Fibroblast of lung (primary cell): Measurements from ENCODE around the gene TBC1D21. TPM values are rescaled to one million over a fixed set of nuclear protein-coding genes. Genes with fewer than 3 reads are reported as not detected.

Experiments
- DNase-seq, 2 donors: peaks; one replicate each; pipeline versions ENCODE4 v3.0.0 to v3.0.0-alpha.2; 2010; ENCODE audit warnings: low read depth in 2 of 2
- H2AFZ ChIP-seq: 2 replicates; pipeline ENCODE4 v1.5.1; 2012; ENCODE audit warnings: low read length, control low read depth, inconsistent platforms
- H3K27ac ChIP-seq: 2 replicates; pipeline ENCODE4 v1.5.1; 2011; ENCODE audit warnings: low read length, control low read depth; ENCODE audit not compliant: insufficient read depth
- H3K27me3 ChIP-seq: 2 replicates; pipeline ENCODE4 v1.5.1; 2011; ENCODE audit warnings: mild to moderate bottlenecking, low read length; ENCODE audit not compliant: control insufficient read depth, insufficient read depth
- H3K36me3 ChIP-seq: 2 replicates; pipeline ENCODE4 v1.5.1; 2011; ENCODE audit warnings: low read length; ENCODE audit not compliant: control insufficient read depth, insufficient read depth
- H3K4me1 ChIP-seq: 2 replicates; pipeline ENCODE4 v1.5.1; 2011; ENCODE audit warnings: low read length; ENCODE audit not compliant: control insufficient read depth, insufficient read depth; ENCODE audit errors: extremely low read depth
- H3K4me2 ChIP-seq: 2 replicates; pipeline ENCODE4 v1.5.1; 2011; ENCODE audit warnings: low read length, control low read depth; ENCODE audit not compliant: insufficient read depth; ENCODE audit errors: extremely low read depth
- H3K4me3 ChIP-seq, 4 experiments: fragments of 200-600 bp in 1 of 4; sonication (generic) in 1 of 4; replicated peaks in 1 of 4; 2 replicates each; pipeline ENCODE4 v1.5.1; 2011 to 2016; ENCODE audit warnings: low read length in 4 of 4, low read depth in 3 of 4, mild to moderate bottlenecking in 3 of 4, control low read depth in 2 of 4, inconsistent platforms in 1 of 4, mixed read lengths in 1 of 4; ENCODE audit not compliant: insufficient read depth in 1 of 4; ENCODE audit errors: control extremely low read depth in 1 of 4
- H3K79me2 ChIP-seq: 2 replicates; pipeline ENCODE4 v1.5.1; 2012; ENCODE audit warnings: mild to moderate bottlenecking, low read length, inconsistent platforms; ENCODE audit not compliant: control insufficient read depth, insufficient read depth
- H3K9ac ChIP-seq: 2 replicates; pipeline ENCODE4 v1.5.1; 2011; ENCODE audit warnings: mild to moderate bottlenecking, low read length, control low read depth; ENCODE audit not compliant: insufficient read depth
- H3K9me3 ChIP-seq: 2 replicates; pipeline ENCODE4 v1.5.1; 2012; ENCODE audit warnings: low read depth, low read length; ENCODE audit not compliant: control insufficient read depth, insufficient read depth
- H4K20me1 ChIP-seq: 2 replicates; pipeline ENCODE4 v1.5.1; 2011; ENCODE audit warnings: low read length; ENCODE audit not compliant: control insufficient read depth, insufficient read depth; ENCODE audit errors: extremely low read depth
- EZH2 ChIP-seq: IDR thresholded peaks from 2 replicates; pipeline ENCODE4 v1.5.1; 2012; ENCODE audit warnings: low read length, control low read depth, mild to moderate bottlenecking; ENCODE audit errors: missing control alignments
- polyA plus RNA-seq, 2 donors: library from polyadenylated mRNA; depleted of rRNA in 1 of 2; stranded (reverse) in 1 of 2; unstranded in 1 of 2; fragments of >200 nt; gene quantifications; 2 replicates each; pipeline ENCODE4 v1.2.1, GENCODE V29; 2011 to 2012; ENCODE audit warnings: missing spikeins in 1 of 2
- total RNA-seq: library from RNA; depleted of rRNA; stranded (reverse); fragments of >200 nt; gene quantifications from 2 replicates; pipeline ENCODE4 v1.2.1, GENCODE V29; 2014
- TF ChIP-seq, protein P1 (sequence below), 2 donors: IDR thresholded peaks in 1 of 2; conservative IDR thresholded peaks in 1 of 2; 1 replicate in 1 of 2; 2 replicates in 1 of 2; pipeline ENCODE4 v1.5.1; 2011 to 2012; ENCODE audit warnings: low read length in 2 of 2, control low read depth in 1 of 2, inconsistent platforms in 1 of 2, low read depth in 1 of 2, mild to moderate bottlenecking in 1 of 2

Gene TBC1D21
- total and polyA plus RNA-seq, 2 donors (not counting 1 experiment from before 2014, with no cell fraction given) = not detected

- TF ChIP-seq, protein P1, sequence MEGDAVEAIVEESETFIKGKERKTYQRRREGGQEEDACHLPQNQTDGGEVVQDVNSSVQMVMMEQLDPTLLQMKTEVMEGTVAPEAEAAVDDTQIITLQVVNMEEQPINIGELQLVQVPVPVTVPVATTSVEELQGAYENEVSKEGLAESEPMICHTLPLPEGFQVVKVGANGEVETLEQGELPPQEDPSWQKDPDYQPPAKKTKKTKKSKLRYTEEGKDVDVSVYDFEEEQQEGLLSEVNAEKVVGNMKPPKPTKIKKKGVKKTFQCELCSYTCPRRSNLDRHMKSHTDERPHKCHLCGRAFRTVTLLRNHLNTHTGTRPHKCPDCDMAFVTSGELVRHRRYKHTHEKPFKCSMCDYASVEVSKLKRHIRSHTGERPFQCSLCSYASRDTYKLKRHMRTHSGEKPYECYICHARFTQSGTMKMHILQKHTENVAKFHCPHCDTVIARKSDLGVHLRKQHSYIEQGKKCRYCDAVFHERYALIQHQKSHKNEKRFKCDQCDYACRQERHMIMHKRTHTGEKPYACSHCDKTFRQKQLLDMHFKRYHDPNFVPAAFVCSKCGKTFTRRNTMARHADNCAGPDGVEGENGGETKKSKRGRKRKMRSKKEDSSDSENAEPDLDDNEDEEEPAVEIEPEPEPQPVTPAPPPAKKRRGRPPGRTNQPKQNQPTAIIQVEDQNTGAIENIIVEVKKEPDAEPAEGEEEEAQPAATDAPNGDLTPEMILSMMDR (conservative IDR thresholded peaks at IDR 0.05 in 1 of 2, IDR thresholded peaks at IDR 0.05 in 1 of 2; ENCODE audit: low read depth in 1 of 2, low read length in 2 of 2) = no peak
- TF ChIP-seq EZH2 = no peak
- no peaks in the 10 kb centered on the region for H3K27me3 ChIP-seq
- H3K9me3 ChIP-seq = no peaks in the 10 kb centered on the region
- no peak overlapping the region for H3K27ac ChIP-seq
- H3K36me3 ChIP-seq = peaks cover 2% of the 10 kb centered on the region
- no peak overlapping the region for H3K4me2 ChIP-seq
- H2AFZ ChIP-seq = no peak overlapping the region
- H3K79me2 ChIP-seq = no peaks in the 10 kb centered on the region
- H3K9ac ChIP-seq = no peak overlapping the region
- H3K4me1 ChIP-seq = no peaks in the 10 kb centered on the region
- H3K4me3 ChIP-seq = no peak overlapping the region
- no peak for DNase-seq
- H4K20me1 ChIP-seq = no peaks in the 10 kb centered on the region
Measured at GRCh38 chr15:73908822-73909122, 35.4 kb downstream of the TBC1D21 start.

- Histone ChIP-seq H3K4me2 (no peak overlapping the region), H3K9me3 (no peaks in the 10 kb centered on the region), H3K9ac (no peak overlapping the region), H3K79me2 (no peaks in the 10 kb centered on the region), H3K27me3 (no peaks in the 10 kb centered on the region), H3K27ac (no peak overlapping the region), H3K4me3 (no peak overlapping the region), H3K4me1 (no peaks in the 10 kb centered on the region), H4K20me1 (no peaks in the 10 kb centered on the region), H2AFZ (no peak overlapping the region), H3K36me3 (peaks cover 2% of the 10 kb centered on the region)
- DNase-seq = no peak
- TF ChIP-seq EZH2 = no peak
- TF ChIP-seq, protein P1 (conservative IDR thresholded peaks at IDR 0.05 in 1 of 2, IDR thresholded peaks at IDR 0.05 in 1 of 2; ENCODE audit: low read depth in 1 of 2, low read length in 2 of 2) = no peak
Measured at GRCh38 chr15:73909651-73910050, 36.3 kb downstream of the TBC1D21 start.

DNA sequence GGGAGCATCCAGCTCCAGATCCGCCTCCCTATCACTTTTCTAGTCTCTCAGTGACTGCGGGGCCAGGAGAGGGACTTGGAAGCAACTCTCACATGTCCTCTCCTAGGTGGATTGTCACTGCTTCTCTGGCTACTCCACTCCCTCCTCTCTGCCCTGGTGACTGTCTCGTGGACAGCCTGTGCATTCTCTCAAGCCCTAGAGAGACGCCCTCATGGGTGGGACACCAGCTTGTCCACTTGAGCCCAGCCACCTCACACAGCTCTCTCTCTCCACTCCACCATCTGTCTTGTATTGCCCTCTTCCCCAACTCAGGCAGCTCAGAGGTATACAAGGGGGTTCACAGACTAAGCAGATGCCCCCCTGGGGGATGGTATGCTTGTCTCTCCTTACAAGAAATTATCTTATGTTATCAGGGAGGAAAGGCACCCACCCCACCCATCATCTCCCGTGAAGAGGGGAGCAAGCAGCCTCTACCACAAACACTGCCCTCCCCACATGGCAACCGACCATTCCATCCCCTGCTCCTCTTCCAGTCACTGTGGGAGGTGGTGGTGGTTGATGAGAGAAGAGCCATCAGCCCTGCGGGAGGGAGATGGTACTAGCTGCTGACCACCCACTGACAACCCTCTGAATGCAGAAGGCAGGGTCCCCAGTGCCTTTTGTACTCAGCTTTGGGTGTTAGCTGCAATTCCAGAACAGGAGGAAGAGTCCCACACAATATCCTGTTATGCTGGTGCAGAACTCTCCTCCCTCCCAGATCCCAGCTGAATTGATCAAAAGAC is 37.3 kb downstream of the TBC1D21 start:
- Histone ChIP-seq H3K4me3 (no peak overlapping the region), H3K79me2 (no peaks in the 10 kb centered on the region), H3K36me3 (peaks cover 2% of the 10 kb centered on the region), H3K4me1 (no peaks in the 10 kb centered on the region), H3K27me3 (no peaks in the 10 kb centered on the region), H3K9ac (no peak overlapping the region), H4K20me1 (no peaks in the 10 kb centered on the region), H3K9me3 (no peaks in the 10 kb centered on the region), H2AFZ (no peak overlapping the region), H3K27ac (no peak overlapping the region), H3K4me2 (no peak overlapping the region)
- no peak for DNase-seq
- TF ChIP-seq, protein P1 (conservative IDR thresholded peaks at IDR 0.05 in 1 of 2, IDR thresholded peaks at IDR 0.05 in 1 of 2; ENCODE audit: low read depth in 1 of 2, low read length in 2 of 2) = no peak
- TF ChIP-seq EZH2 = no peak
